ENCODE data around the gene GPC4. TPM values are rescaled to one million over a fixed set of nuclear protein-coding genes. Genes with fewer than 3 reads are reported as not detected.

Gene GPC4
- total and polyA plus RNA-seq, 9 of the 15 experiments (the other 6 are each of a cell fraction or from before 2014, with no cell fraction given), result 0.11 TPM; not detected in 8

GRCh38 chrX:133346026-133346425 lies 69.3 kb downstream of the GPC4 start (continued):
- no peak for TF ChIP-seq E2F4 (CRISPR knock-in tag; IDR thresholded peaks at IDR 0.05; ENCODE audit: low read depth)
- TF ChIP-seq ATF7 (IDR thresholded peaks at IDR 0.05), result no peak
- TF ChIP-seq, protein P1, sequence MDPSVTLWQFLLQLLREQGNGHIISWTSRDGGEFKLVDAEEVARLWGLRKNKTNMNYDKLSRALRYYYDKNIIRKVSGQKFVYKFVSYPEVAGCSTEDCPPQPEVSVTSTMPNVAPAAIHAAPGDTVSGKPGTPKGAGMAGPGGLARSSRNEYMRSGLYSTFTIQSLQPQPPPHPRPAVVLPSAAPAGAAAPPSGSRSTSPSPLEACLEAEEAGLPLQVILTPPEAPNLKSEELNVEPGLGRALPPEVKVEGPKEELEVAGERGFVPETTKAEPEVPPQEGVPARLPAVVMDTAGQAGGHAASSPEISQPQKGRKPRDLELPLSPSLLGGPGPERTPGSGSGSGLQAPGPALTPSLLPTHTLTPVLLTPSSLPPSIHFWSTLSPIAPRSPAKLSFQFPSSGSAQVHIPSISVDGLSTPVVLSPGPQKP (CRISPR knock-in tag; IDR thresholded peaks at IDR 0.05), result no peak
- TF ChIP-seq, protein P2, sequence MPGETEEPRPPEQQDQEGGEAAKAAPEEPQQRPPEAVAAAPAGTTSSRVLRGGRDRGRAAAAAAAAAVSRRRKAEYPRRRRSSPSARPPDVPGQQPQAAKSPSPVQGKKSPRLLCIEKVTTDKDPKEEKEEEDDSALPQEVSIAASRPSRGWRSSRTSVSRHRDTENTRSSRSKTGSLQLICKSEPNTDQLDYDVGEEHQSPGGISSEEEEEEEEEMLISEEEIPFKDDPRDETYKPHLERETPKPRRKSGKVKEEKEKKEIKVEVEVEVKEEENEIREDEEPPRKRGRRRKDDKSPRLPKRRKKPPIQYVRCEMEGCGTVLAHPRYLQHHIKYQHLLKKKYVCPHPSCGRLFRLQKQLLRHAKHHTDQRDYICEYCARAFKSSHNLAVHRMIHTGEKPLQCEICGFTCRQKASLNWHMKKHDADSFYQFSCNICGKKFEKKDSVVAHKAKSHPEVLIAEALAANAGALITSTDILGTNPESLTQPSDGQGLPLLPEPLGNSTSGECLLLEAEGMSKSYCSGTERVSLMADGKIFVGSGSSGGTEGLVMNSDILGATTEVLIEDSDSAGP (CRISPR knock-in tag; IDR thresholded peaks at IDR 0.05), result no peak
- no peak for TF ChIP-seq PHF20 (IDR thresholded peaks at IDR 0.05; ENCODE audit: partially characterized antibody)
- TF ChIP-seq, protein P3, sequence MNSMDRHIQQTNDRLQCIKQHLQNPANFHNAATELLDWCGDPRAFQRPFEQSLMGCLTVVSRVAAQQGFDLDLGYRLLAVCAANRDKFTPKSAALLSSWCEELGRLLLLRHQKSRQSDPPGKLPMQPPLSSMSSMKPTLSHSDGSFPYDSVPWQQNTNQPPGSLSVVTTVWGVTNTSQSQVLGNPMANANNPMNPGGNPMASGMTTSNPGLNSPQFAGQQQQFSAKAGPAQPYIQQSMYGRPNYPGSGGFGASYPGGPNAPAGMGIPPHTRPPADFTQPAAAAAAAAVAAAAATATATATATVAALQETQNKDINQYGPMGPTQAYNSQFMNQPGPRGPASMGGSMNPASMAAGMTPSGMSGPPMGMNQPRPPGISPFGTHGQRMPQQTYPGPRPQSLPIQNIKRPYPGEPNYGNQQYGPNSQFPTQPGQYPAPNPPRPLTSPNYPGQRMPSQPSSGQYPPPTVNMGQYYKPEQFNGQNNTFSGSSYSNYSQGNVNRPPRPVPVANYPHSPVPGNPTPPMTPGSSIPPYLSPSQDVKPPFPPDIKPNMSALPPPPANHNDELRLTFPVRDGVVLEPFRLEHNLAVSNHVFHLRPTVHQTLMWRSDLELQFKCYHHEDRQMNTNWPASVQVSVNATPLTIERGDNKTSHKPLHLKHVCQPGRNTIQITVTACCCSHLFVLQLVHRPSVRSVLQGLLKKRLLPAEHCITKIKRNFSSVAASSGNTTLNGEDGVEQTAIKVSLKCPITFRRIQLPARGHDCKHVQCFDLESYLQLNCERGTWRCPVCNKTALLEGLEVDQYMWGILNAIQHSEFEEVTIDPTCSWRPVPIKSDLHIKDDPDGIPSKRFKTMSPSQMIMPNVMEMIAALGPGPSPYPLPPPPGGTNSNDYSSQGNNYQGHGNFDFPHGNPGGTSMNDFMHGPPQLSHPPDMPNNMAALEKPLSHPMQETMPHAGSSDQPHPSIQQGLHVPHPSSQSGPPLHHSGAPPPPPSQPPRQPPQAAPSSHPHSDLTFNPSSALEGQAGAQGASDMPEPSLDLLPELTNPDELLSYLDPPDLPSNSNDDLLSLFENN (IDR thresholded peaks at IDR 0.05; ENCODE audit: low read depth in 2 of 2, low read length in 2 of 2), result no peak
- no peak for TF ChIP-seq BRF1 (IDR thresholded peaks at IDR 0.05; ENCODE audit: borderline replicate concordance, extremely low read depth, insufficient read length)

Data from K562 (cell line).